GM12865 (cell line): Measurements from ENCODE around the gene POLR2E.
A peak's percentile ranks its signal among the peaks of the same experiment; 100 is the strongest.

Experiments used
- DNase-seq: peaks from one replicate; pipeline ENCODE4 v3.0.0; 2010; ENCODE audit warnings: low read depth
- H3K4me3 ChIP-seq: 2 replicates; pipeline ENCODE4 v1.5.1; 2011; ENCODE audit warnings: mild to moderate bottlenecking, low read depth, low read length, control low read depth
- TF ChIP-seq, protein P1 (sequence below): IDR thresholded peaks from 2 replicates; pipeline ENCODE4 v1.5.1; 2011; ENCODE audit warnings: low read length, control low read depth, low read depth, inconsistent platforms; ENCODE audit not compliant: insufficient read depth; ENCODE audit errors: missing control alignments

The POLR2E gene

DNA sequence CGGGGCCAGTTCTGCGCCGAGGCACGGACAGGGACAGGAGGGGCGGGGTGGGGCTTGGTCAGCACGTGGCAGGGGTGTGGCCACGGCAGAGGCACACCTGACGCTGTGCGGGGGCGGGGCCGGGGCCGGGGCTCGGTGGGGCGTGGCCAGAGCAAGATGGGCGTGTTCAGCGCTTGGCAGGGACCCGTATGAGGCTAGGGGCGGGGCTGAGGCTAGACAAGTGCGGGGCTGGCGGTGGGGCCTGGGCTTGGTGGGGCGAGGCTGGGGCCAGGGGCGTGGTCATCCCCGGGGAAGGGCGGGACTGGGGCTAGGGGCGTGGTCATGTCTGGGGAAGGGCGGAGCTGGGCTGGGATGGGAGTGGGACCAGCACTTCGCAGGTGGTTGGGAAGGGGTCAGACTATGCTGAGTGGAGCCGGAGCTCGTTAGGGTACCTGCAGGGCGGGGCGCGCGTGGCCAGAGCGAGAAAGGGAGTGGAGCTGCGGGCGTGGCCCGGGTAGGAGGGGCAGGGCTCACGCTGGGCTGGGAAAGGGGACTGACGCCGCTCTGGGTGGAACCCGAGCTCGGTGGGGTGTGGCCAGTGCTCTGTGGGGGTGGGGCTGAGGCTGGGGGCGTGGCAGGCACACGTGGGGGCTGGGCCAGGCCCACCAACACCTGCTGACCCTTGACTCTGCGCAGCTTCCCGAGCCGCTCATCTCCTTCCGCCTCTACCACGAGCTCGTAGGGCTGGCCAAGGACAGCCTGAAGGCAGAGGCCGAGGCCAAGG lies 12.8 kb downstream of the POLR2E start:
- TF ChIP-seq, protein P1, sequence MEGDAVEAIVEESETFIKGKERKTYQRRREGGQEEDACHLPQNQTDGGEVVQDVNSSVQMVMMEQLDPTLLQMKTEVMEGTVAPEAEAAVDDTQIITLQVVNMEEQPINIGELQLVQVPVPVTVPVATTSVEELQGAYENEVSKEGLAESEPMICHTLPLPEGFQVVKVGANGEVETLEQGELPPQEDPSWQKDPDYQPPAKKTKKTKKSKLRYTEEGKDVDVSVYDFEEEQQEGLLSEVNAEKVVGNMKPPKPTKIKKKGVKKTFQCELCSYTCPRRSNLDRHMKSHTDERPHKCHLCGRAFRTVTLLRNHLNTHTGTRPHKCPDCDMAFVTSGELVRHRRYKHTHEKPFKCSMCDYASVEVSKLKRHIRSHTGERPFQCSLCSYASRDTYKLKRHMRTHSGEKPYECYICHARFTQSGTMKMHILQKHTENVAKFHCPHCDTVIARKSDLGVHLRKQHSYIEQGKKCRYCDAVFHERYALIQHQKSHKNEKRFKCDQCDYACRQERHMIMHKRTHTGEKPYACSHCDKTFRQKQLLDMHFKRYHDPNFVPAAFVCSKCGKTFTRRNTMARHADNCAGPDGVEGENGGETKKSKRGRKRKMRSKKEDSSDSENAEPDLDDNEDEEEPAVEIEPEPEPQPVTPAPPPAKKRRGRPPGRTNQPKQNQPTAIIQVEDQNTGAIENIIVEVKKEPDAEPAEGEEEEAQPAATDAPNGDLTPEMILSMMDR: no peak
- H3K4me3 ChIP-seq: no peak overlapping the region
- peak; percentile 87 for DNase-seq

- H3K4me3 ChIP-seq: no peak overlapping the region
- TF ChIP-seq, protein P1: no peak
- DNase-seq: no peak
These were observed 13.6 kb downstream of the POLR2E start for GRCh38 chr19:1081301-1082164.

GRCh38 chr19:1080360-1081161 lies 14.6 kb downstream of the POLR2E start:
- no peak overlapping the region for H3K4me3 ChIP-seq
- TF ChIP-seq, protein P1: no peak
- DNase-seq: no peak

GRCh38 chr19:1079566-1080111 lies 15.5 kb downstream of the POLR2E start:
- H3K4me3 ChIP-seq: no peak overlapping the region
- no peak for DNase-seq
- TF ChIP-seq, protein P1: no peak

GRCh38 chr19:1076951-1077350 lies 18.2 kb downstream of the POLR2E start:
- H3K4me3 ChIP-seq: peak overlapping the region; percentile 28
- TF ChIP-seq, protein P1: no peak
- DNase-seq: peak; percentile 97

DNA sequence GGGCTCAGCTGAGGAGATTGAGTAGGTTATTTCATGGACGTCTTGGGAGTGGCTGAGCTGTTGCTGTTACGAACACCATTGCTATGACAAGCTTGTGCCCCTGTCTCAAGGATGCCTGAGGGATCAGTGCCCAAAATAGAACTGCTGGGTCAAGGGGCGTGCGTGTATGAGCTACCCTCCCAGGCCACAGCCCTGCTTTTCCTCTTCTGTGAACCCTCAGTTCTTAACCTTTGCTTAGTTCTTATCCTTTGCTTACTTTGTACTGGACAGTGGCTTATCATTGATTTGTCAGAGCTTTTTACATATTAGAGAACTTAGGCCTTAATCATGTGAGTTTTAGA lies 19.2 kb downstream of the POLR2E start:
- TF ChIP-seq, protein P1: no peak
- no peak for DNase-seq
- H3K4me3 ChIP-seq: no peak overlapping the region
